ENCODE measurements around the gene CBFB. TPM values are rescaled to one million over a fixed set of nuclear protein-coding genes. Genes with fewer than 3 reads are reported as not detected.

Gene CBFB
- polyA plus RNA-seq, 1 donor (not counting 4 experiments of a cell fraction or from before 2014, with no cell fraction given), result 39.7 TPM

DNA sequence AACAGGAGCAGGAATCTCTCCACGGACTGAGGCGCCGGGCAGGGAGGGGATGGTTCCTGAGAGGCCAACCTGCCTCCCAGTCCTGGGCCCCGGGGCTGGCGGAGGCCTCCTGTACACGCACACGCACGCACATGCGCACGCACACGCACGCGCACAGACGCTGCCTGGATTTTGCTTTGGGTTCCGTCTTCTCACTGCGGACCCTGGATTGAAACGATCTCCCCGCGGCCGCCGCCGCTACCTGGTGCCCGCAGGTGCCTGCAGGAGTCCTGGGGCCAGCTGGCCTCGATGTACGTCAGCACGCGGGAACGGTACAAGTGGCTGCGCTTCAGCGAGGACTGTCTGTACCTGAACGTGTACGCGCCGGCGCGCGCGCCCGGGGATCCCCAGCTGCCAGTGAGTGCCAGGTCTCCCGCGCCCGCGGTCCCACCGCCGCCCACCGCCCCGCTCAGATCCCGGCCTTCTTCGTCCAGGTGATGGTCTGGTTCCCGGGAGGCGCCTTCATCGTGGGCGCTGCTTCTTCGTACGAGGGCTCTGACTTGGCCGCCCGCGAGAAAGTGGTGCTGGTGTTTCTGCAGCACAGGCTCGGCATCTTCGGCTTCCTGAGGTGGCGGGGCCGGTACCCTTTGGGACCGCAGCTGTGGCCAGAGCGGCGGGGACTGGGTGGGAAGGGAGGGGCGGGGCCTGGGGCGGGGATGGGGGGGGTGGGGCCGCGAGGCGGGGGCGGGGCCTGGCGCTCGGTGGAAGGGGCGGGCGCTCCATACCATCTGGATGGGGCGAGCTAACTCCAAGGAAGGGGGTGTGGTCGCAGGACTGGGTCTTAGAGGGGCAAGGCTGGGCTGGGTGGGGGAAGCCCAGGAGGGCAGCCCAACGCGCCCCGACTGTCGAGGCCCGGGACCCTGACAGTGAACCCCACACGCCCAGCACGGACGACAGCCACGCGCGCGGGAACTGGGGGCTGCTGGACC is 28.3 kb upstream of the CBFB start:
- peak overlapping the region; percentile 51 to 65 (median 63) for H3K4me3 ChIP-seq (ENCODE audit: control insufficient read depth in 2 of 3, extremely low read depth in 1 of 3, insufficient read depth in 2 of 3, low read depth in 1 of 3, low read length in 3 of 3)
- peaks cover 8% of the 10 kb centered on the region for H3K4me1 ChIP-seq (ENCODE audit: control insufficient read depth, extremely low read depth, insufficient read depth, low read length)
- H3K4me2 ChIP-seq (ENCODE audit: control insufficient read depth, extremely low read depth, insufficient read depth, low read depth, low read length), result peak overlapping the region; percentile 89
- peak overlapping the region; percentile 92 for H2AFZ ChIP-seq (ENCODE audit: control insufficient read depth, low read length)
- FAIRE-seq, result no peak
- DNase-seq (ENCODE audit: low read depth, low spot score), result no peak
- no peaks in the 10 kb centered on the region for H4K20me1 ChIP-seq (ENCODE audit: control insufficient read depth, extremely low read depth, insufficient read depth, low read length)
- TF ChIP-seq EZH2 (IDR thresholded peaks at IDR 0.05; ENCODE audit: low read length), result no peak
- TF ChIP-seq, protein P1, sequence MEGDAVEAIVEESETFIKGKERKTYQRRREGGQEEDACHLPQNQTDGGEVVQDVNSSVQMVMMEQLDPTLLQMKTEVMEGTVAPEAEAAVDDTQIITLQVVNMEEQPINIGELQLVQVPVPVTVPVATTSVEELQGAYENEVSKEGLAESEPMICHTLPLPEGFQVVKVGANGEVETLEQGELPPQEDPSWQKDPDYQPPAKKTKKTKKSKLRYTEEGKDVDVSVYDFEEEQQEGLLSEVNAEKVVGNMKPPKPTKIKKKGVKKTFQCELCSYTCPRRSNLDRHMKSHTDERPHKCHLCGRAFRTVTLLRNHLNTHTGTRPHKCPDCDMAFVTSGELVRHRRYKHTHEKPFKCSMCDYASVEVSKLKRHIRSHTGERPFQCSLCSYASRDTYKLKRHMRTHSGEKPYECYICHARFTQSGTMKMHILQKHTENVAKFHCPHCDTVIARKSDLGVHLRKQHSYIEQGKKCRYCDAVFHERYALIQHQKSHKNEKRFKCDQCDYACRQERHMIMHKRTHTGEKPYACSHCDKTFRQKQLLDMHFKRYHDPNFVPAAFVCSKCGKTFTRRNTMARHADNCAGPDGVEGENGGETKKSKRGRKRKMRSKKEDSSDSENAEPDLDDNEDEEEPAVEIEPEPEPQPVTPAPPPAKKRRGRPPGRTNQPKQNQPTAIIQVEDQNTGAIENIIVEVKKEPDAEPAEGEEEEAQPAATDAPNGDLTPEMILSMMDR (optimal IDR thresholded peaks at IDR 0.05 in 1 of 3, IDR thresholded peaks at IDR 0.05 in 1 of 3, conservative IDR thresholded peaks at IDR 0.05 in 1 of 3; ENCODE audit: extremely low read depth in 1 of 3, insufficient read depth in 2 of 3, low read length in 3 of 3), result no peak
- no peaks in the 10 kb centered on the region for H3K79me2 ChIP-seq (ENCODE audit: control insufficient read depth, insufficient read depth, low read length)
- H3K27me3 ChIP-seq (ENCODE audit: control insufficient read depth, extremely low read depth, insufficient read depth, low read length), result no peaks in the 10 kb centered on the region
- dilution Hi-C loops (cut with MboI; ENCODE audit: extremely low pct_ligation_motif_present, low sequenced_read_pairs), result no loop called here
- no peaks in the 10 kb centered on the region for H3K9me3 ChIP-seq (ENCODE audit: control insufficient read depth, low read depth, low read length)
- no peak overlapping the region for H3K9ac ChIP-seq (ENCODE audit: control insufficient read depth, extremely low read depth, insufficient read depth, low read length)
- peaks cover 0 to 2% of the 10 kb centered on the region in 2 experiments for H3K36me3 ChIP-seq (ENCODE audit: control insufficient read depth in 2 of 2, extremely low read depth in 1 of 2, insufficient read depth in 2 of 2, low read length in 2 of 2)
- no peaks in the 10 kb centered on the region for H3K9me1 ChIP-seq (ENCODE audit: control insufficient read depth, extremely low read depth, insufficient read depth, low read length)
- no peak overlapping the region for H3K27ac ChIP-seq (ENCODE audit: control insufficient read depth, insufficient read depth, low read length)

DNA sequence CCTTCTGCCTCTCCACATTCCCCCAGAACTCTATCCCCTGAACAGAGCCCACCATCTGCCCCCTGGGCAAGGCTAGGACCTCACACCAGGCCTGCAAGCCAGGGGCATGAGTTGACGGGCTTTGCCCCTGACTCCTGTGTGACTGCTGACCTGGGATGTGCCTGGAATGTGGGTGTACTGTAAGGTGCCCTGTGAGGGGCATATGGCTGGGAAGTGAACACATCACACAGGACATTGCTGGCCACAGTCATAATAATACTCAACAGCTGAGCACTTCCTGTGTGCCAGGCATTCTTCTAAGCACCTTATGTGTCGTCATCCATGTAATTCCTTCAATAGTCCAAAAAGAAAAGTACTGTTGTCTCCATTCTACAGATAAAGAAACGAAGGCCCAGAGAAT is 27.2 kb upstream of the CBFB start:
- H3K36me3 ChIP-seq (ENCODE audit: control insufficient read depth in 2 of 2, extremely low read depth in 1 of 2, insufficient read depth in 2 of 2, low read length in 2 of 2), result peaks cover 0 to 2% of the 10 kb centered on the region in 2 experiments
- H3K4me2 ChIP-seq (ENCODE audit: control insufficient read depth, extremely low read depth, insufficient read depth, low read depth, low read length), result no peak overlapping the region
- no peaks in the 10 kb centered on the region for H3K79me2 ChIP-seq (ENCODE audit: control insufficient read depth, insufficient read depth, low read length)
- H3K9me1 ChIP-seq (ENCODE audit: control insufficient read depth, extremely low read depth, insufficient read depth, low read length), result no peaks in the 10 kb centered on the region
- dilution Hi-C loops (cut with MboI; ENCODE audit: extremely low pct_ligation_motif_present, low sequenced_read_pairs), result no loop called here
- TF ChIP-seq EZH2 (IDR thresholded peaks at IDR 0.05; ENCODE audit: low read length), result no peak
- TF ChIP-seq, protein P1 (optimal IDR thresholded peaks at IDR 0.05 in 1 of 3, IDR thresholded peaks at IDR 0.05 in 1 of 3, conservative IDR thresholded peaks at IDR 0.05 in 1 of 3; ENCODE audit: extremely low read depth in 1 of 3, insufficient read depth in 2 of 3, low read length in 3 of 3), result no peak
- H2AFZ ChIP-seq (ENCODE audit: control insufficient read depth, low read length), result no peak overlapping the region
- no peak overlapping the region for H3K4me3 ChIP-seq (ENCODE audit: control insufficient read depth in 2 of 3, extremely low read depth in 1 of 3, insufficient read depth in 2 of 3, low read depth in 1 of 3, low read length in 3 of 3)
- DNase-seq (ENCODE audit: low read depth, low spot score) (no peak), FAIRE-seq (no peak)
- no peak overlapping the region for H3K27ac ChIP-seq (ENCODE audit: control insufficient read depth, insufficient read depth, low read length)
- H3K9me3 ChIP-seq (ENCODE audit: control insufficient read depth, low read depth, low read length), result no peaks in the 10 kb centered on the region
- H3K27me3 ChIP-seq (ENCODE audit: control insufficient read depth, extremely low read depth, insufficient read depth, low read length), result no peaks in the 10 kb centered on the region
- H3K4me1 ChIP-seq (ENCODE audit: control insufficient read depth, extremely low read depth, insufficient read depth, low read length), result peaks cover 8% of the 10 kb centered on the region
- no peak overlapping the region for H3K9ac ChIP-seq (ENCODE audit: control insufficient read depth, extremely low read depth, insufficient read depth, low read length)
- no peaks in the 10 kb centered on the region for H4K20me1 ChIP-seq (ENCODE audit: control insufficient read depth, extremely low read depth, insufficient read depth, low read length)
